Cardiac muscle cell (in vitro differentiated cells and primary cell): ENCODE data around the gene FERMT3. TPM values are rescaled to one million over a fixed set of nuclear protein-coding genes. Genes with fewer than 3 reads are reported as not detected.

Experiments used
- DNase-seq, 2 donors: peaks; one replicate each; pipeline versions ENCODE4 v3.0.0 to v3.0.0-alpha.2; 2010 to 2017; ENCODE audit warnings: low read depth in 1 of 2, low spot score in 1 of 2
- H3K27ac ChIP-seq: fragments of 200-600 bp; sonication (generic); 2 replicates; pipeline ENCODE4 v1.5.1; 2016
- H3K27me3 ChIP-seq: fragments of 200-600 bp; sonication (generic); 2 replicates; pipeline ENCODE4 v1.6.0; 2016; ENCODE audit warnings: control low read depth
- H3K36me3 ChIP-seq: fragments of 200-600 bp; sonication (generic); 2 replicates; pipeline ENCODE4 v1.5.1; 2016; ENCODE audit warnings: control low read depth
- H3K4me1 ChIP-seq: fragments of 200-600 bp; sonication (generic); 2 replicates; pipeline ENCODE4 v1.8.1; 2017; ENCODE audit warnings: low read depth, mild to moderate bottlenecking, mixed run types
- H3K4me3 ChIP-seq: fragments of 200-600 bp; sonication (generic); 2 replicates; pipeline ENCODE4 v1.5.1; 2016; ENCODE audit warnings: mild to moderate bottlenecking
- H3K9me3 ChIP-seq: fragments of 200-600 bp; sonication (generic); 2 replicates; pipeline ENCODE4 v1.5.1; 2017; ENCODE audit warnings: low read depth, mild to moderate bottlenecking, control low read depth
- polyA plus RNA-seq: library from polyadenylated mRNA; unstranded; fragments of >200 nt; fragmentation: Nextera tagmentation; extraction: Ambion mirVana; gene quantifications from 2 replicates; pipeline ENCODE4 v1.2.1, GENCODE V29; 2016
- total RNA-seq: library from RNA; depleted of rRNA; stranded (reverse); fragments of >200 nt; gene quantifications from 2 replicates; pipeline ENCODE4 v1.2.3, GENCODE V29; 2016
- TF ChIP-seq, protein P1 (sequence below): IDR thresholded peaks from 2 replicates; pipeline ENCODE4 v1.5.1; 2012; ENCODE audit warnings: low read depth, mild to moderate bottlenecking, low read length

The FERMT3 gene
- total and polyA plus RNA-seq, 2 experiments from 2014 or later, result 1.1 to 1.8 TPM

DNA sequence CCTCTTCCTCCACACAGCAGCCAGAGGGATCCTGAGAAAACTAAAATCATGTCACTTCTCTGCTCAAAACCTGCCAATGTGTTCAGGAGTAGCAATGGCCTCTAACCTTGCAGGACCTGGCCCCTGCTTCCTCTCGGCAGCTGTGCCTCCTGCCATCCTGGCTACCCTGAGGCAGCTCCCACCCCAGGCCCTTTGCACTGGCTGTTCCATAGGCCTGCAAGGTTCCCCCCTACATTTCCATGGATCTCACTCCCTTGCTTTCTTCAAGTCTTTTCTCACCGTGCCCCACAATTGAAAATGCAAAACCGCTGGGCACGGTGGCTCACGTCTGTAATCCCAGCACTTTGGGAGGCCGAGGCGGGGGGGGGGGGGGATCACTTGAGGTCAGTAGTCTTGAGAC, 22.6 kb upstream of the FERMT3 start:
- H3K4me3 ChIP-seq, result no peak overlapping the region
- H3K27ac ChIP-seq, result peak overlapping the region; percentile 27
- H3K36me3 ChIP-seq, result no peaks in the 10 kb centered on the region
- H3K4me1 ChIP-seq, result peaks cover 13% of the 10 kb centered on the region
- DNase-seq, result no peak
- H3K27me3 ChIP-seq, result no peaks in the 10 kb centered on the region
- no peaks in the 10 kb centered on the region for H3K9me3 ChIP-seq
- TF ChIP-seq, protein P1, sequence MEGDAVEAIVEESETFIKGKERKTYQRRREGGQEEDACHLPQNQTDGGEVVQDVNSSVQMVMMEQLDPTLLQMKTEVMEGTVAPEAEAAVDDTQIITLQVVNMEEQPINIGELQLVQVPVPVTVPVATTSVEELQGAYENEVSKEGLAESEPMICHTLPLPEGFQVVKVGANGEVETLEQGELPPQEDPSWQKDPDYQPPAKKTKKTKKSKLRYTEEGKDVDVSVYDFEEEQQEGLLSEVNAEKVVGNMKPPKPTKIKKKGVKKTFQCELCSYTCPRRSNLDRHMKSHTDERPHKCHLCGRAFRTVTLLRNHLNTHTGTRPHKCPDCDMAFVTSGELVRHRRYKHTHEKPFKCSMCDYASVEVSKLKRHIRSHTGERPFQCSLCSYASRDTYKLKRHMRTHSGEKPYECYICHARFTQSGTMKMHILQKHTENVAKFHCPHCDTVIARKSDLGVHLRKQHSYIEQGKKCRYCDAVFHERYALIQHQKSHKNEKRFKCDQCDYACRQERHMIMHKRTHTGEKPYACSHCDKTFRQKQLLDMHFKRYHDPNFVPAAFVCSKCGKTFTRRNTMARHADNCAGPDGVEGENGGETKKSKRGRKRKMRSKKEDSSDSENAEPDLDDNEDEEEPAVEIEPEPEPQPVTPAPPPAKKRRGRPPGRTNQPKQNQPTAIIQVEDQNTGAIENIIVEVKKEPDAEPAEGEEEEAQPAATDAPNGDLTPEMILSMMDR, result no peak

DNA sequence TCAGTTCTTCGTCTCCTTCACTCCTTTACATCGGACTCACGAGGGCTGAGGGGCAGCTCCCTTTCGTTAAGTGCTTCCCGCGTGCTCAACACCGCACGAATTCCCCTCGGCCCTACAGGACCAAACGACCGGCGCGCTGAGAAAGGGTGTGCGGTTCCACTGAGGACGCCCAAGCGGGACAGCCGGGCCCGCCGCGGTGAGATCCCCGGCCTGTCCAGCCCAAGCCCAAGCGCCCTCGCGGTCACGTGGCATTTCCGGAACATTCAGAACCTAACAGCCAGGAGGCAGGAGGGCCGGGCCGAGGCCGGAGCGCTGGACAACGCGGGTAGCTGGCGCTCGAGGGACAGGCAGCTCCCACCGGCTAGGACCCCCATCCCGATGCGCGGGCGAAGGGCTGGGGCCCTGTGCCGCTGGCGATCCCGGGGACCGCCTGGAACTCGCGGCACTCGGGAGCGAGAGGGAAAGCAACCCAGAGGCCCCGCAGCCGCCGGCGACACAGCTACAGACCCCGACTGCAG, 21.3 kb upstream of the FERMT3 start:
- TF ChIP-seq, protein P1, result peak; percentile 43
- H3K36me3 ChIP-seq, result no peaks in the 10 kb centered on the region
- no peaks in the 10 kb centered on the region for H3K27me3 ChIP-seq
- H3K4me1 ChIP-seq, result peaks cover 22% of the 10 kb centered on the region
- DNase-seq, result peak; percentile 80 to 89
- peak overlapping the region; percentile 93 for H3K27ac ChIP-seq
- peak overlapping the region; percentile 45 for H3K4me3 ChIP-seq
- no peaks in the 10 kb centered on the region for H3K9me3 ChIP-seq

DNA sequence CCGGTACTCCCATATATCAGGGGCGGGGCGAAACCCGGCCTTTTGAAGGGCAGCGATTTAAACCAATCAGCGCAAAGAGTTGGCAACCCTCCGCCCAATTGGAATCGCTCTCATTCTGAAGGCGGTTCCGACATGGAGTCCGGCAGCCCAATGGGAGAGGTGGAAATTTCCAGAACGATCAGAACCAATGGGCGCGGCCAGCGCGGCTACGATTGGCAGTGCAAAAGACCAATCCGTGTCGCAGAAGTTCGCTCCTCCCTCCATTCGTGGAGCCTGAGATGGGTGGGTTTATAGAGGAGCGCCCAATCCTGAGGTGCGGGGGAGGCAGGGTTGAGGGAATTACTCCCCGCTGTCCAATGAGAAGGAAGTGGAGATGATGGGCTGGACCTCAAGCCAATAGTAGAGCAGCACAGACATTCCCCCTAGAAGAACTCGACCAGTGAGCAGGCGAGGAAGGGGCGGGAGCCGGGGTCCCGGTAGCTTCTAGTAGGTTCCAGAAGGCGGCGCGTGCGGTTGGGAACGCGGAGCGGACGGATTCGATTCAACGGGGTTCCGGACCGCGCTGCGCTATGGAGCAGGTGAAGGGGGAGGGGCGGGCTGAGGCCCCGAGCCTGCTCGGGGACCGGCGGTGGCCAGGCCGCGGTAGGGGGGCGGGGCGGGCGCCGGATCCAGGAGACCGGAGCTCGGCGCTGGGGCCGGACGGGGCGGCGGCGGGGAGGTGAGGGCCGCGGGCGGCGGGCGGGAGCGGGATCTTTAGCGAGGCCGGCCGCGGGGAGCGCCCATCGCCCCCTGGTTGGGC, 20.6 kb upstream of the FERMT3 start, which contains the start of gene STIP1:
Gene STIP1, plus strand, starts transcription at position 479 of the 799 bp plus-strand sequence. Its CDS starts 91 bp downstream, at position 570.
- Histone ChIP-seq H3K27ac (peak within 1 kb of the TSS; percentile 93), H3K36me3 (no peaks in the 10 kb centered on the region), H3K4me1 (peaks cover 20% of the 10 kb centered on the region), H3K27me3 (no peaks in the 10 kb centered on the region), H3K4me3 (peak within 1 kb of the TSS; percentile 45), H3K9me3 (no peaks in the 10 kb centered on the region)
- peak; percentile 100 for DNase-seq
- TF ChIP-seq, protein P1, result peak; percentile 48

DNA sequence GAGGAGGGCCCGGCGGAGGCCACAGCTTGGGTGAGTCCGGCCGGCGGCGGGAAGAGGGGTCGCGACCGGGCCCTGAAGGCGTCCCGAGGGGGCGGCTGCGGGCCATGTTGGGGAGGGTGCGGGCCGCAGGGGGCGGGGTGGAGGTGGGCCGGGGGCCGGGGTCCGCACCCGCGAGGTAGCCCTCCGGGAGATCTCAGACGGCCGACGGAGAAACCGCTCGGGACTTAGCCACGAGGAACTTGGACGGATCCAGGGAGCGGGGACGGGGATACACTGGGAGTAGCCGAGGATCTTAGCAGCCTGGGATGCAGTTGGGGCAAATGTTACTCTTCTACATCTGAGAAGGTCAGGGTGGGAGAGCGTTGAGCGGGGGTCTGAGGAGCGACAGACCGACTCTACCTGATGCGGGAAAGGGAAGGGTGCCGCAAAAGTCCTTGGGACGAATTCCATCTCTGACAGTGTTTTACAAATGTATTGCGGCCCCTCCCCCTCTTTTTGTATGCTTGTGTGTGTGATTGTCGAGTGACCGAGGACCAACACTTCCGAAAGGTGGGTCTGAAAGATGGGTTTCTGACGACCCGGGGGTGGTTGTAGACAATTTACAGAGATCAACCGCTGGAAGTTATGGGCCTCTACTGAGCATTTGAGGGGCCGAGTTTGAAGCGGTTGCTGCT, 19.9 kb upstream of the FERMT3 start:
- H3K27ac ChIP-seq, result no peak overlapping the region
- H3K36me3 ChIP-seq, result no peaks in the 10 kb centered on the region
- no peaks in the 10 kb centered on the region for H3K9me3 ChIP-seq
- TF ChIP-seq, protein P1, result no peak
- H3K4me3 ChIP-seq, result no peak overlapping the region
- H3K4me1 ChIP-seq, result peaks cover 14% of the 10 kb centered on the region
- peak in 1 of 2 donors; percentile 28 for DNase-seq
- H3K27me3 ChIP-seq, result no peaks in the 10 kb centered on the region

DNA sequence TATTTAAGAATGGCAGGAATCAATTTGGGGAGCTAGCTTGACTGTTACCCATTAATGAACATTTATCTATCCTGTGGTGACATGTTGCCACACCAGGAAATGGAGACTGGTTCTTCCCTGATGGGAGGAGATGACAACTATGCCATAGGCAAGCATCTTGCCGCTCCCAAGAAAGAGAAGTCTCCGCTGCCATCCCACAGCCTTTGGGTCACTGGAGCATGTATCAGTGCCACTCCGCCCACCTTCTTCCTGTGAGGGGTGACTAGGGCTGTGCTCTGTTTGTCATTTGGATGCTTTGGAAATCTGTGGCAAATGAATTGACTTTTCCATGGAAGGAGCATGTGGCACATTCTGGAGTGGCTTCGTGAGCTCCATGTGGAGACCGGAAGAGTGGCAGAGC, 14.1 kb upstream of the FERMT3 start:
- no peak for DNase-seq
- H3K36me3 ChIP-seq, result peaks cover 40% of the 10 kb centered on the region
- peaks cover 9% of the 10 kb centered on the region for H3K4me1 ChIP-seq
- H3K4me3 ChIP-seq, result no peak overlapping the region
- H3K27ac ChIP-seq, result no peak overlapping the region
- no peaks in the 10 kb centered on the region for H3K27me3 ChIP-seq
- TF ChIP-seq, protein P1, result no peak
- H3K9me3 ChIP-seq, result no peaks in the 10 kb centered on the region
